Activated naive CD4-positive, alpha-beta T cell treated with anti-CD3 and anti-CD28 coated beads for 36 hours (primary cell): ENCODE results near the gene EFNA1. TPM values are rescaled to one million over a fixed set of nuclear protein-coding genes. Genes with fewer than 3 reads are reported as not detected.
"Not testable (repeated sequence)": the region's sequence is repeated elsewhere in the genome, so short reads cannot be mapped to it uniquely, and the experiment has no call there.

Experiments
- CTCF ChIA-PET: fragments of 350-600 bp; sonication (Branson Sonifier 250); formaldehyde crosslinking; loops from one replicate; lab custom pipeline; 2021; ENCODE audit warnings: antibody characterized with exemption; lab: Charles Lee
- DNase-seq: peaks from one replicate; pipeline ENCODE4 v3.0.0-alpha.2; 2020
- H3K27ac Mint-ChIP-seq: one replicate; pipeline ENCODE4 v1.8.0; 2021; ENCODE audit warnings: mild to moderate bottlenecking, mixed read lengths
- H3K27me3 Mint-ChIP-seq: one replicate; pipeline ENCODE4 v1.8.0; 2021; ENCODE audit warnings: low read depth, mixed read lengths
- H3K36me3 Mint-ChIP-seq: one replicate; pipeline ENCODE4 v1.8.0; 2021; ENCODE audit warnings: low read depth, mixed read lengths
- H3K4me1 Mint-ChIP-seq: one replicate; pipeline ENCODE4 v1.8.0; 2021; ENCODE audit warnings: low read depth, mixed read lengths
- H3K4me3 Mint-ChIP-seq: one replicate; pipeline ENCODE4 v1.8.0; 2021; ENCODE audit warnings: mild to moderate bottlenecking, moderate library complexity, mixed read lengths
- H3K9me3 Mint-ChIP-seq: one replicate; pipeline ENCODE4 v1.8.0; 2021; ENCODE audit warnings: mixed read lengths
- intact Hi-C: fragments of 100-400 bp; cut with micrococcal nuclease; formaldehyde crosslinking; loops from one replicate; pipeline ENCODE4 v1.15.1; 2023
- total RNA-seq, 2 experiments: library from RNA; stranded (reverse); gene quantifications; one replicate each; pipeline ENCODE4 v1.2.3, GENCODE V29; 2021

EFNA1 gene
- total RNA-seq, 2 experiments from 2014 or later = 0.26 to 0.32 TPM

DNA sequence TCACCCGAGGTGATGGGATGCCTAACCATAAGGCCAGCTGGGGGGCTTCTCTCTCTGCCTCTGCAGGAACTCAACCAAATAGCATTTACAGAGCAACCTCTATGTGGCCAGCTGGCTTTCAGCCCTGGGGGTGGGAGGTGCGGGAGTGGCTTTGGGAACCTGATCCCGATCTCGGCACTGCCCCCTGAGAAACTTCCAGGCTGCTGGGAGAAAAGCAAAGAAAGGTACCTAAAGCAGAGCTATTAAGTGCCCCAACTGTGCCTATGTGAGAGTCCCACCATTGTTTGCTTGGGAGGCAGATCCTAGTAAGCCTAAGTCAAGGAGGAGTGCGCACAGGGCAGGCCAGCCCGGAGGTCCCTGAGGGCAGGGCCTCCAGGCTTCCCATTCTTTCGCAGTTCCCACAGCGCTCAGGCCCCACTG is 38.4 kb downstream of the EFNA1 start:
- no peak for DNase-seq
- Mint-ChIP-seq H3K4me3 (no peak overlapping the region), H3K36me3 (peaks cover 8% of the 10 kb centered on the region), H3K4me1 (peaks cover 14% of the 10 kb centered on the region), H3K9me3 (no peaks in the 10 kb centered on the region), H3K27me3 (no peaks in the 10 kb centered on the region), H3K27ac (no peak overlapping the region)
- intact Hi-C loops = no loop called here
- CTCF ChIA-PET = interaction anchor here (0.6 to 12.0 kb wide), 11 partner anchors 20 to 301 kb away, joined by 3 to 234 read pairs (median 5); partner anchors contain the start of genes EFNA4 and SLC50A1

DNA sequence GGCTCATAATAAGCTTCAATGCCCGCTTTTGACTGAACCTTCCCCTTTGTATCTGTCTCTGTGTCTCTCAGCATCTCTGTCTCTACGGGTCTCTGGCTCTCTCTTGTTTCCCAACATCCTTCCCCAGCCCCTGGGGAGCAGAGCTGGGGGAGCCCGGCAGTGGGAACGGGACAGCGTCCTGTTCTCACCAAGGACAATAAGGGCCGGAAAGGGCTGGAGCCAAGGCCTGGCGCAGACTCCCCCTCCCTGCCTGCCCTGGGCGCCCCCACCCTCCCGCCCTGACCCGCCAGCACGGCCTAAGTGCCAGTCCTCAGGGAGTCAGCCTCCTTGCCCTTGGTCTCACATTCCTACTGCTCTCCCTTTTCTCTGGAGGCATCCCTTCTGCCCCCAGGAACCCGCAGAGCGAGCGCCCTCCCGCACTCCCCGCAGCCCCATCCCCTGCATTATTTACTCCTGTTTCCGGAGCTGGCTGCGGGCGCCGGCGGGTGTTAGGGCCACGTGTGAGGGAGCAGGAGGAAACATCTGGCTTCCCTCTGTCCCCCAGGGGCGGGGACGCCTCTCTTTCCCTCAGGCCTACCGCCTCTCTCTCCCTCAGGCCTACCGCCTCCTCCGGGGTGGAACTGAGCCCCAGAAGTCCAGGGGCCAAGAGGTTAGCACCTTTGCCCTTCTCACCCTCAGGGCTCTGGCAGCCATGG is 38.9 kb downstream of the EFNA1 start:
- H3K4me1 Mint-ChIP-seq = peaks cover 17% of the 10 kb centered on the region
- no peak overlapping the region for H3K4me3 Mint-ChIP-seq
- intact Hi-C loops = loop anchor here (1.0 kb wide), 1 partner anchor 75 kb away; no protein-coding TSS in a partner anchor
- CTCF ChIA-PET = interaction anchor here (1.1 to 12.0 kb wide), 12 partner anchors 21 to 173 kb away, joined by 3 to 234 read pairs (median 6); partner anchors contain the start of genes EFNA4 and SLC50A1
- H3K36me3 Mint-ChIP-seq = peaks cover 10% of the 10 kb centered on the region
- H3K27ac Mint-ChIP-seq = no peak overlapping the region
- no peaks in the 10 kb centered on the region for H3K9me3 Mint-ChIP-seq
- no peak for DNase-seq
- H3K27me3 Mint-ChIP-seq = no peaks in the 10 kb centered on the region

DNA sequence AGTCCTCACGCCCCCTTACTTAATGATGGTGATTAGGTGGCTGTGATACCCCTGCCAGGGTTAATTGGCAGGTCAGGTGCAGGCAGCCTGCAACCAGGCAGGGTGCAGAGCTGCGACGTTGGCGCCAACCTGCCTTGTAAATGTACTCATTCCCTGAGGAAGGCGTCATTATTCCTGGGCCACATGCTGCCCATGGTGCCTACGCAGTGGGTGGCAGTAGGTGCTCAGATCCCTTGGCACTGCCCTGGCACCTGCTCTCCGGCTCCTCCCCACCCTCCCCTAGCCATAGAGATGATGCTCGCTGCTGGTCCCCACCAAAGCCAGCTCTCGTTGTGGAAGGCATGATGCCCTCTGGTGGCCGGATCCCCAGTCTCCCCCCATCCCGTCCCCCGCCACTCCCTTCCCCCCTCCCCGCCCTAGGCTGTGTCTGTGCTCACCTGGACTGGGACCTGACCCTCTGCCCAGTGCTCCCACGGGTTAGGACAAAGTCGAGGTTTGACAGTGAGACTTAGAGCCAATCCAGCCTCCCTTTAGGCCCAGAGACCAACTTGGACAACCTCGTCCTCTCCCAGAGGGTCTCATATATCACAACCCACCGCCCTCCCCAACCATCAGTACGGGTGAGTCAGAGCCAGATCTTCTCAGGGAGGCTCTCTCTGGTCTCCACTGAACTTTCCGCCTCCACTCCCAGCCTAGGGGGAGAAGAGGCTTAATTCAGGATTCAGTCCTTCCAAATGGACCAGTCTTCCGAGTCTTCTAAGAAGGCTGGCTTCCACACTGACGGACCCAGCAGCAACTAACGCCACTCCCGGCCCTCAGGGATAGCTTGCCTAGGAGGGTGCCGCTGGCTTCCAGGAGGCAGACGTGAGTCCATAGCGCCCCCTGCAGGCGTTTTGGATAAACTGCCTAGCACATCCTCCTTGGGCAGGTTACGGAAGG is 39.8 kb downstream of the EFNA1 start:
- H3K27me3 Mint-ChIP-seq = no peaks in the 10 kb centered on the region
- peak overlapping the region; percentile 51 for H3K4me3 Mint-ChIP-seq
- H3K36me3 Mint-ChIP-seq = peaks cover 10% of the 10 kb centered on the region
- intact Hi-C loops = loop anchor here (1.0 kb wide), 2 partner anchors 76 to 105 kb away; no protein-coding TSS in a partner anchor
- no peak overlapping the region for H3K27ac Mint-ChIP-seq
- H3K4me1 Mint-ChIP-seq = peaks cover 24% of the 10 kb centered on the region
- CTCF ChIA-PET = interaction anchor here (0.6 to 12.0 kb wide), 23 partner anchors 11 to 1444 kb away, joined by 3 to 234 read pairs (median 4); partner anchors contain the start of genes EFNA4 and SLC50A1
- H3K9me3 Mint-ChIP-seq = no peaks in the 10 kb centered on the region
- peak; percentile 95 for DNase-seq

DNA sequence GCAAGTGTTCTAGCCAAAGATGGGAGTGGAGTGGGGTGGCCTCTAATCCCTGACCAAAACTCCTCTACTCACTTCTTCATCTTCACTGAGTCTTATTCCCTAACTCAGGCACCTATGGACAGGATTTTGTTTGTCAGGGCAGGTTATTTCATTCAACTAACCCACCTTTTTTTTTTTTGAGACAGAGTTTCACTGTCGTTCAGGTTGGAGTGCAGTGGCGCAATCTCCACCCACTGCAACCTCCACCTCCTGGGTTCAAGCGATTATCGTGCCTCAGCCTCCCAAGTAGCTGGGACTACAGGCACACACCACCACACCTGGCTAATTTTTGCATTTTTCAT is 40.4 kb downstream of the EFNA1 start:
- intact Hi-C loops = loop anchor here (1.0 kb wide), 1 partner anchor 106 kb away; no protein-coding TSS in a partner anchor
- not testable (repeated sequence) for H3K27ac Mint-ChIP-seq, DNase-seq, H3K9me3 Mint-ChIP-seq, H3K27me3 Mint-ChIP-seq, H3K4me3 Mint-ChIP-seq
- Mint-ChIP-seq H3K4me1 (peaks cover 26% of the 10 kb centered on the region), H3K36me3 (peaks cover 10% of the 10 kb centered on the region)
- CTCF ChIA-PET = interaction anchor here (0.6 to 12.0 kb wide), 22 partner anchors 12 to 748 kb away, joined by 3 to 234 read pairs (median 4); partner anchors contain the start of genes EFNA4 and SLC50A1

DNA sequence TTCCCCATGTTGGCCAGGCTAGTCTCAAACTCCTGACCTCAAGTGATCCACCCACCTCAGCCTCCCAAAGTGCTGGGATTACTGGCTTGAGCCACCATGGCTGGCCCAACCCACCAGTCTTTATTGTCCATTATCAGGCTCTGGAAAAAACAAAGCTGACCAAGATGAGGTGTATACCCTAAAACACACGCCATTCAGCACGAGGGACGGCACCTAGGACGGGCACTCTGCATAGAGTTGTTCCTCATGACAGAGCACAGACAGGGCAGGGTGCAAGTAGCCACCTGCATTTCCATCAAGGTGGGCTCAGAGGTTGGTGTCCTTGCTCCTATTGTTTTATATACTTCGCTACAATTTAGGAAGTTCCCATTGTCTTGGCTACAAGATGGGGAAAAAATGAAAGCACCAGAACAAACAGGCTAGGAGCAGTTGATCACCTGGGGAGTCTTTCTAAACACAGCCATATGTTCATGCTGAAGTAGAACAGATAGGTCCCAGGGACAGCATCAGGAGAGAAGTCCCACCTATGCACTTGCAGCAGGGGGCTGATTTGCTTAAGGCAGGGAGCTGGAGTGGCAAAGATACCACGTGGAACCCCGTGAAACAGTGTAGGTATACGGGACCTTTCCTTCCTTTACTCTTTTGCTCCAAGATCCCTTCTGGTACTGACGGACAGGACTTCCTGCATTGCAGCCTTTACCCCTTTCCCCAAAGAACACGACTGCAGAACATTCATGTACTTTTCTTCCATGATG is 41.0 kb downstream of the EFNA1 start:
- H3K27ac Mint-ChIP-seq = no peak overlapping the region
- no peak overlapping the region for H3K4me3 Mint-ChIP-seq
- intact Hi-C loops = loop anchor here (1.0 kb wide), 1 partner anchor 106 kb away; no protein-coding TSS in a partner anchor
- H3K27me3 Mint-ChIP-seq = no peaks in the 10 kb centered on the region
- CTCF ChIA-PET = interaction anchor here (0.6 to 12.0 kb wide), 17 partner anchors 12 to 749 kb away, joined by 3 to 234 read pairs (median 4); partner anchors contain the start of genes EFNA4 and SLC50A1
- peaks cover 31% of the 10 kb centered on the region for H3K4me1 Mint-ChIP-seq
- H3K9me3 Mint-ChIP-seq = no peaks in the 10 kb centered on the region
- peaks cover 11% of the 10 kb centered on the region for H3K36me3 Mint-ChIP-seq
- no peak for DNase-seq

DNA sequence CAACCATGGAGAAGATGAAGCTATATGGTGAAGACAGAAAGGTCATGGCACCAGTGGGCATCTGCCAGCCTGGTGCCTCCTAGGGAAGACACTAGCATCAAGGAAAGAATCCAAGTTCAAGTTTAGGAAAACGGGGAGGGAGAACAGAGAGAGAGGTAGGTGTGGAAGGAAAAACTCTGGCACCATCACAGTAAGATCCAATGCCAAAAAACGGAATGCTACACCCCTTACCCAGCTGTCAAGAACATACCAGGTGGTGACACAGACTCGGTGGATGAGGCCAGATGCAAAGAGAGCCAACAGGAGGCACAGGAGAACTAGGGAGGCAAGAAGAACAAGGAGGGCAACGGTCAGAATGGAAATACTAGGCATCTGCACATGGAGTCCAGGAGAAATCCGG is 41.9 kb downstream of the EFNA1 start:
- intact Hi-C loops = no loop called here
- Mint-ChIP-seq H3K36me3 (peaks cover 11% of the 10 kb centered on the region), H3K27me3 (no peaks in the 10 kb centered on the region), H3K4me3 (no peak overlapping the region), H3K9me3 (no peaks in the 10 kb centered on the region), H3K27ac (no peak overlapping the region), H3K4me1 (peaks cover 37% of the 10 kb centered on the region)
- DNase-seq = no peak
- CTCF ChIA-PET = interaction anchor here (0.7 to 12.0 kb wide), 5 partner anchors 41 to 130 kb away, joined by 3 to 234 read pairs (median 3); no protein-coding TSS in a partner anchor

DNA sequence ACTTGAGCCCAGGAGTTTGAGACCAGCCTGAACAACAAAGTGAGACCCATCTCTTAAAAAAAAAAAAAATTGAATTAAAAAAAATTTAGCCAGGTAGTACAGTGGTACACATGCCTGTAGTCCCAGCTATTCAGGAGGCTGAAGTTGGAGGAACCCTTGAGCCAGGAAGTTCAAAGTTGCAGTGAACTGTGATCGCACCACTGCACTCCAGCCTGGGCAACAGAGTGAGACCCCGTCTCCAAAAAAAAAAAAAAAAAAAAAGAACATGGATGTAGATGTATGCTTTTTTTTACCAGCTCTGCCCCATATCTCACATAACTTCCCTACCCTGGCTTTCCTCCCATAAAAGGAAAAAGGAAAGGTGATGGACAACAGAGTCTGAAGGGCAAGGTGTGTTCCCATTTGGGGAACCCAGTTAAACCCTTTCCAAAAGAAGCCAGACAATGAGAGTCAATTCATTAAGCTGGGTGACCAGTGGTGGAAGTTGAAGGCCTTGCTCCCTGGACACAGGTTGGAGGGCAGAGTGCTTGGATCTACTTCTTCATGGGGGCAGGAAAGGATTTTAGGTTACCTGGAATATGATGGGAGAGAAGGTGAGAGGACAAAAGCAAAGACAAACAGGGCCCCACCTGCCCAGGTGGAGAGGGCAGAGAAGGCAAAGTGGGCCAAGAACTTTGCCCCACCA is 42.6 kb downstream of the EFNA1 start:
- DNase-seq = no peak
- intact Hi-C loops = loop anchor here (5.0 kb wide), 1 partner anchor 137 kb away; the partner anchor contains the start of gene FDPS
- Mint-ChIP-seq H3K27me3 (no peaks in the 10 kb centered on the region), H3K4me3 (no peak overlapping the region), H3K27ac (no peak overlapping the region), H3K36me3 (peaks cover 11% of the 10 kb centered on the region), H3K4me1 (peaks cover 44% of the 10 kb centered on the region), H3K9me3 (no peaks in the 10 kb centered on the region)
- CTCF ChIA-PET = interaction anchor here (0.6 to 12.0 kb wide), 7 partner anchors 24 to 916 kb away, joined by 3 to 234 read pairs (median 4); no protein-coding TSS in a partner anchor

DNA sequence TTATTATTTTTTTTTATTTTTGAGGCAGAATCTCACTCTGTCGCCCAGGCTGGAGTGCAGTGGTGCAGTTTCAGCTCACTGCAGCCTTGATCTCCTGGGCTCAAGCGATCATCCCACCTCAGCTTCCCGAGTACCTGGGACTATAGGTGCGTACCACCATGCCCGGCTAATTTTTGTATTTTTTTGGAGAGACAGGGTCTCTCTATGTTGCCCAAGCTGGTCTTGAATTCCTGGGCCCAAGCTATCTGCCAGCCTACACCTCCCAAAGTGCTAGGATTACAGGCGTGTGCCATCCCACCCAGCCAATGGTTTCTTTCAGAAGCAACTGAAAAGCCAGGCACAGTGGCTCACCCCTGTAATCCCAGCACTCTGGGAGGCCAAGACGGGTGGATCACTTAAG is 43.1 kb downstream of the EFNA1 start:
- intact Hi-C loops = loop anchor here (5.0 kb wide), 1 partner anchor 136 kb away; the partner anchor contains the start of gene FDPS
- DNase-seq = no peak
- Mint-ChIP-seq H3K9me3 (no peaks in the 10 kb centered on the region), H3K36me3 (peaks cover 11% of the 10 kb centered on the region), H3K27ac (no peak overlapping the region), H3K4me1 (peaks cover 46% of the 10 kb centered on the region), H3K27me3 (no peaks in the 10 kb centered on the region), H3K4me3 (no peak overlapping the region)
- CTCF ChIA-PET = interaction anchor here (0.6 to 12.0 kb wide), 6 partner anchors 23 to 815 kb away, joined by 4 to 234 read pairs (median 4); no protein-coding TSS in a partner anchor

DNA sequence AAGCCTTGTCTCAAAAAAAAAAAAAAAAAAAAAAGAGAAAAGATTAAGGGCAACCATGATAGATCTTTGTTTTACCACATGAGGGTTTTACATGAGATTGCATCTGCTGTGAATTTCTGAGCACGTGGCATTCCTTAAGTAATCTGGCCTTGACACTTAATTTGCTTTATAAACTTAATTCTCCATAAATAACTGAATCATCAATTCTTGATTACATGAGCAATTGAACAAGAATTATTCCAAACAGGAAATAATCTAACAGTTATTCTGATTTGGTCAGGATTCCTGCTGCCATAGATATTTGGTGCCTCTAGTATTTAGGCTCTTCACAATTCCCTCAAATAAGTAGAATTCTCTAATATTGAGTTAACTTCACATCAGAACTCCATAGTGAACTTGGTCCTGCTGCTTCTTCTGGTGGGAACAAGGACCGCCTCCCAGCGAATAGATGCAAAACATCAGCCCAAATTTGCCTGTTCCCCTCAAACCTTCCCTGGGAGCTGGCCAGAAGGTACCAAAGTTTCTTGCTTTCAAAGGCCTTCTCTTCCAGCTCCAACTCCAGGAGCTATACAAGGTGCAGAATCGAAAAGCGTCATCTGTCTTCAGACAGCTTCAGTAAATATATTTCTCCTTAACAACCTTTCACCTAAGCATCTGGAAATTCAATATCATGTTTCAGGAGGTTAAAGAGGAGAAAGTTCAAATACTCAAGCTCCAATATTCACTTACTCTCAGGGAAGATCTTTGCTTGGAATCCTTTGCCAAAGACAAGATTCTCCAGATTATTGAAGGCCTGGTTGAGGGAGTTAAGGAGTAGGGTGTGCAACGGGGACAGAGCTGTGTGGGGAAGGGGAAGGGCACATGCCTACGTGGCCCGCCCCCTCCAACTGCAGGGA is 44.4 kb downstream of the EFNA1 start:
- Mint-ChIP-seq H3K27ac (peak overlapping the region; percentile 97), H3K4me3 (peak overlapping the region; percentile 93), H3K27me3 (no peaks in the 10 kb centered on the region), H3K4me1 (peaks cover 53% of the 10 kb centered on the region), H3K36me3 (peaks cover 11% of the 10 kb centered on the region), H3K9me3 (no peaks in the 10 kb centered on the region)
- CTCF ChIA-PET = interaction anchor here (0.6 to 12.0 kb wide), 28 partner anchors 8 to 228 kb away, joined by 3 to 234 read pairs (median 6); partner anchors contain the start of genes MTX1, SLC50A1 and THBS3
- no peak for DNase-seq
- intact Hi-C loops = loop anchor here (5.0 kb wide), 1 partner anchor 135 kb away; the partner anchor contains the start of gene FDPS
